SK-N-SH (cell line): ENCODE measurements around the gene CCDC27.

Experiments
- CTCF ChIP-seq: fragments of 200-600 bp; sonication (generic); IDR thresholded peaks from 2 replicates; pipeline ENCODE4 v1.6.1; 2017; ENCODE audit warnings: antibody characterized with exemption, mild to moderate bottlenecking, moderate library complexity
- FOSL2 ChIP-seq: IDR thresholded peaks from 2 replicates; pipeline ENCODE4 v1.4.0; 2012; ENCODE audit warnings: low read depth, mild to moderate bottlenecking, moderate library complexity, borderline replicate concordance
- POLR2AphosphoS5 ChIP-seq: IDR thresholded peaks from 2 replicates; pipeline ENCODE4 v1.6.1; 2012; ENCODE audit warnings: low read depth, low read length
- YY1 ChIP-seq: IDR thresholded peaks from 2 replicates; pipeline ENCODE4 v1.4.0; 2012; ENCODE audit warnings: low read depth, mild to moderate bottlenecking
- TF ChIP-seq, protein P1 (sequence below): IDR thresholded peaks from 2 replicates; pipeline ENCODE4 v1.4.0; 2012; ENCODE audit warnings: low read depth

- TF ChIP-seq, protein P1, sequence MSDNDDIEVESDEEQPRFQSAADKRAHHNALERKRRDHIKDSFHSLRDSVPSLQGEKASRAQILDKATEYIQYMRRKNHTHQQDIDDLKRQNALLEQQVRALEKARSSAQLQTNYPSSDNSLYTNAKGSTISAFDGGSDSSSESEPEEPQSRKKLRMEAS: no peak
- TF ChIP-seq CTCF (no peak), POLR2AphosphoS5 (no peak), FOSL2 (no peak), YY1 (no peak)
Measured at GRCh38 chr1:3763351-3764125, 11.3 kb downstream of the CCDC27 start.
